K562 (cell line): Measurements from ENCODE around the gene NOL4L. TPM values are rescaled to one million over a fixed set of nuclear protein-coding genes. Genes with fewer than 3 reads are reported as not detected.

ENCODE experiments used
- ATAC-seq: fragments of 200-7000 bp; cut with Tn5 transposase; 3 replicates; pipeline ENCODE4 v1.9.1; 2020; ENCODE audit warnings: moderate library complexity
- BruUV-seq: library from RNA; stranded (reverse); fragments of 400-500 nt; replicated peaks from 2 replicates; lab custom pipeline; 2021; lab: Mats Ljungman, UMichigan
- CTCF ChIA-PET: fragments of 300-600 bp; formaldehyde crosslinking; extraction: SDS; loops from one replicate; lab custom pipeline; 2021; ENCODE audit warnings: low intra/inter-chr PET ratio; lab: Yijun Ruan, JAX
- POLR2A ChIA-PET: fragments of 300-600, 350-650 bp; sonication (Branson Sonifier 250); formaldehyde crosslinking; extraction: SDS; loops from one replicate; lab custom pipeline; 2021; ENCODE audit warnings: antibody characterized with exemption, inconsistent platforms; lab: Yijun Ruan, JAX
- DNase-seq, 4 experiments: peaks; one replicate each; pipeline versions ENCODE4 v3.0.0 to v3.0.0-alpha.2; 2011 to 2018; ENCODE audit warnings: low spot score in 3 of 4, mixed read lengths in 3 of 4; ENCODE audit errors: extremely low read depth in 1 of 4
- FAIRE-seq: peaks from 2 replicates; lab custom pipeline; 2011; peaks lifted over from hg19 to GRCh38; lab: Jason Lieb, UNC
- H2AFZ ChIP-seq: 2 replicates; pipeline ENCODE4 v1.6.0; 2011; ENCODE audit warnings: low read depth, low read length, control low read depth, inconsistent platforms
- H3K27ac ChIP-seq: fragments of 200-600 bp; 3 replicates; pipeline ENCODE4 v1.8.0; 2011; ENCODE audit warnings: low read depth, mild to moderate bottlenecking, control low read depth, inconsistent platforms, low read length, moderate library complexity, mixed read lengths; ENCODE audit errors: extremely low read depth
- H3K27me3 ChIP-seq, 2 experiments: fragments of 300-600 bp in 1 of 2; 2 replicates in 1 of 2; 3 replicates in 1 of 2; pipeline versions ENCODE4 v1.6.0 to v1.8.0; 2011; ENCODE audit warnings: inconsistent platforms in 2 of 2, low read length in 2 of 2, mild to moderate bottlenecking in 1 of 2, mixed read lengths in 1 of 2, moderate library complexity in 1 of 2; ENCODE audit not compliant: control insufficient read depth in 2 of 2, insufficient read depth in 2 of 2
- H3K36me3 ChIP-seq: fragments of 300-600 bp; 3 replicates; pipeline ENCODE4 v1.8.0; 2011; ENCODE audit warnings: mild to moderate bottlenecking, low read length, inconsistent platforms; ENCODE audit not compliant: control insufficient read depth, insufficient read depth
- H3K4me1 ChIP-seq, 2 experiments: fragments of 200-600 bp in 1 of 2; replicated peaks in 1 of 2; 2 replicates in 1 of 2; 3 replicates in 1 of 2; pipeline versions ENCODE4 v1.5.1 to v1.8.0; 2011; ENCODE audit warnings: inconsistent platforms in 2 of 2, low read length in 2 of 2, mild to moderate bottlenecking in 1 of 2, mixed read lengths in 1 of 2, moderate library complexity in 1 of 2; ENCODE audit not compliant: control insufficient read depth in 2 of 2, insufficient read depth in 2 of 2
- H3K4me2 ChIP-seq: 2 replicates; pipeline ENCODE4 v1.6.1; 2011; ENCODE audit warnings: low read length, control low read depth, inconsistent platforms, mixed read lengths; ENCODE audit not compliant: insufficient read depth
- H3K4me3 ChIP-seq: fragments of 200-600 bp; sonication (generic), shearing (Covaris generic); 2 replicates; pipeline ENCODE4 v1.5.1; 2016; ENCODE audit warnings: control low read depth, inconsistent platforms
- H3K79me2 ChIP-seq: fragments of 200-600 bp; 3 replicates; pipeline ENCODE4 v1.8.0; 2011; ENCODE audit warnings: low read length, inconsistent platforms; ENCODE audit not compliant: control insufficient read depth, insufficient read depth
- H3K9ac ChIP-seq, 2 experiments: 2 replicates each; pipeline versions ENCODE4 v1.6.0 to v1.6.1; 2011; ENCODE audit warnings: low read depth in 2 of 2, low read length in 2 of 2, control low read depth in 1 of 2, inconsistent platforms in 1 of 2, mild to moderate bottlenecking in 1 of 2, mixed read lengths in 1 of 2; ENCODE audit not compliant: insufficient read depth in 1 of 2
- H3K9me1 ChIP-seq: one replicate; pipeline ENCODE4 v1.6.0; 2011; ENCODE audit warnings: inconsistent platforms, mild to moderate bottlenecking, low read length, moderate library complexity; ENCODE audit not compliant: control insufficient read depth, insufficient read depth
- H3K9me3 ChIP-seq: replicated peaks from 2 replicates; pipeline ENCODE4 v1.5.1; 2011; ENCODE audit warnings: low read depth, low read length, inconsistent platforms; ENCODE audit not compliant: control insufficient read depth, insufficient read depth
- H4K20me1 ChIP-seq: replicated peaks from 2 replicates; pipeline ENCODE4 v1.6.1; 2011; ENCODE audit warnings: low read length, inconsistent platforms, mixed read lengths; ENCODE audit not compliant: control insufficient read depth, insufficient read depth
- POLR2G ChIP-seq: fragments of 200-400 bp; formaldehyde crosslinking; IDR thresholded peaks from 2 replicates; pipeline ENCODE4 v1.6.1; 2017; ENCODE audit warnings: low read depth, mild to moderate bottlenecking, antibody characterized with exemption, low read length, moderate library complexity
- RAD21 ChIP-seq, 2 experiments: fragments of 250-450 bp in 1 of 2; fragments of 450-650 bp in 1 of 2; sonication (Bioruptor Pico) in 1 of 2; formaldehyde crosslinking in 1 of 2; IDR thresholded peaks in 1 of 2; conservative IDR thresholded peaks in 1 of 2; 2 replicates each; pipeline versions ENCODE4 v1.4.0 to v1.8.0; 2020 to 2022; ENCODE audit warnings: mild to moderate bottlenecking in 2 of 2, moderate library complexity in 1 of 2
- RBFOX2 ChIP-seq: fragments of 200-400 bp; formaldehyde crosslinking; IDR thresholded peaks from 2 replicates; pipeline ENCODE4 v1.6.1; 2017; ENCODE audit warnings: low read depth, mild to moderate bottlenecking, low read length, moderate library complexity
- RBM22 ChIP-seq: fragments of 200-400 bp; formaldehyde crosslinking; IDR thresholded peaks from 2 replicates; pipeline ENCODE4 v1.6.1; 2018; ENCODE audit warnings: low read length, low read depth; ENCODE audit not compliant: poor library complexity, severe bottlenecking
- ZBTB33 ChIP-seq: sonication (generic); formaldehyde crosslinking; IDR thresholded peaks from 2 replicates; pipeline ENCODE4 v1.8.1; 2023; ENCODE audit warnings: mild to moderate bottlenecking, missing genetic modification reagents
- ZNF124 ChIP-seq: sonication (generic); formaldehyde crosslinking; IDR thresholded peaks from 2 replicates; pipeline ENCODE4 v1.8.1; 2022; ENCODE audit warnings: missing genetic modification reagents
- ZNF449 ChIP-seq: fragments of 250-450 bp; sonication (Bioruptor Pico); IDR thresholded peaks from 2 replicates; pipeline ENCODE4 v1.8.0; 2022; ENCODE audit warnings: moderate library complexity, mild to moderate bottlenecking, inconsistent platforms
- WGBS: fragments of 100-300 bp; shearing (Covaris generic); methylation state at CpG from one replicate; pipeline ENCODE4 v1.1.6; 2016; ENCODE audit warnings: low coverage, mixed read lengths; ENCODE audit not compliant: insufficient coverage; ENCODE audit errors: missing lambda C conversion rate; 5-methylcytosine and 5-hydroxymethylcytosine counted together
- in situ Hi-C: fragments of 300-500 bp; cut with MboI; formaldehyde crosslinking; loops from 4 replicates; pipeline ENCODE4 v1.15.0; 2018; ENCODE audit warnings: inconsistent platforms, mixed read lengths
- intact Hi-C: fragments of 100-400 bp; cut with micrococcal nuclease; formaldehyde crosslinking; loops from 2 replicates; pipeline ENCODE4 v1.14.2; 2022
- polyA plus RNA-seq, 8 experiments: library from polyadenylated mRNA; depleted of rRNA in 4 of 8; stranded (reverse) in 5 of 8; unstranded in 3 of 8; fragments of >200 nt; fragmentation: Nextera tagmentation in 2 of 8; fragmentation: Illumina TruSeq in 1 of 8; extraction: Ambion mirVana in 2 of 8; extraction: Trizol in 1 of 8; gene quantifications; 2 replicates each; pipeline versions ENCODE4 v1.2.1 to v1.2.3, GENCODE V29; 2011 to 2014; ENCODE audit warnings: inconsistent platforms in 1 of 8, missing spikeins in 1 of 8
- total RNA-seq, 7 experiments: library from RNA; depleted of rRNA in 6 of 7; stranded (reverse); fragments of >200 nt in 6 of 7; fragmentation: Illumina TruSeq in 2 of 7; extraction: Trizol in 2 of 7; gene quantifications; 2 replicates each; pipeline versions ENCODE4 v1.2.1 to v1.2.3, GENCODE V29; 2011 to 2021; ENCODE audit warnings: low replicate concordance in 1 of 7
- TF ChIP-seq, protein P1 (sequence below), 3 experiments: IDR thresholded peaks in 2 of 3; conservative IDR thresholded peaks in 1 of 3; 2 replicates each; pipeline ENCODE4 v1.5.1; 2011 to 2012; ENCODE audit warnings: low read length in 3 of 3, mild to moderate bottlenecking in 3 of 3, control low read depth in 2 of 3, improper control_type of control experiment in 1 of 3, inconsistent platforms in 1 of 3, low read depth in 1 of 3, mixed read lengths in 1 of 3, moderate library complexity in 1 of 3; ENCODE audit not compliant: insufficient read depth in 2 of 3
- TF ChIP-seq, protein P2 (sequence below): fragments of 450-650 bp; IDR thresholded peaks from 2 replicates; pipeline ENCODE4 v1.6.1; 2017; ENCODE audit warnings: antibody characterized with exemption, mild to moderate bottlenecking

The NOL4L gene
- total and polyA plus RNA-seq, 9 of the 15 experiments (the other 6 are each of a cell fraction or from before 2014, with no cell fraction given) = 5.1 to 36.2 (median 13.6) TPM

DNA sequence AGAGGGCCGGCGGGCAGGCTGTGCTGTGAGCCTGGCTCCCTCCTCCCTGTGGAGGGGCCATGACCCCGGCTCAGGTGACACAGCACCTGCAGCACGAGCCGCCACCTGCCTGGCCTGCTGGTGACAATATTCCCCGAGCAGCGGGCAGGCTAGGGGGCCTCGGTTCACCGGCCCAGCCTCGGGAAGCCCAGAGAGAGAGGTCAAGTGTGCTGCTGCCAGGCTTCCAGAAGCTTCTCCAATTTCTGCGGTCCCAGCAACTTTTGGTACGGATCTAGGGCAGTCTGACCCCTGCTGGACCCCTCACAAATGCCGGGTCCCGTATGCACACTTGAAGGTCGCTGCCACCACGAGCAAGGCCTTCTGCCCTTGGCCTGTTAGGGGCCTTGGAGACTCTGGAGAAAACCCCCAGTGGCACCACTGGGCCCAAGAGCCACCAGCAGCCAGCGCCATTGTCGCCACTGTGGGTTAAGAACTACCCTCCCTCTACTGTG, 38.6 kb upstream of the NOL4L start:
- DNase-seq (no peak), ATAC-seq (no peak), FAIRE-seq (no peak)
- ChIA-PET POLR2A (interaction anchor here (5.6 kb wide), 1 partner anchor 9 kb away, joined by 39 read pairs; no protein-coding TSS in a partner anchor), CTCF (interaction anchor here (0.6 kb wide), 1 partner anchor 52 kb away, joined by 7 read pairs; no protein-coding TSS in a partner anchor)
- Histone ChIP-seq H3K9me3 (no peaks in the 10 kb centered on the region), H3K9ac (peak overlapping the region in 1 of 2 experiments; percentile 80; a peak in 2 of 4 replicates), H2AFZ (no peak overlapping the region), H3K4me2 (no peak overlapping the region), H3K27ac (peak overlapping the region; percentile 12; the same call in 1 of the 3 replicates), H3K27me3 (no peaks in the 10 kb centered on the region), H3K36me3 (peaks cover 72% of the 10 kb centered on the region; the same call in 2 of the 3 replicates), H3K9me1 (no peaks in the 10 kb centered on the region), H3K4me3 (no peak overlapping the region), H4K20me1 (peaks cover 14% of the 10 kb centered on the region; the same call in 1 of the 2 replicates), H3K79me2 (peaks cover 63% of the 10 kb centered on the region), H3K4me1 (peaks cover 43 to 77% of the 10 kb centered on the region in 2 experiments)
- in situ Hi-C loops (no loop called here), intact Hi-C loops (no loop called here)
- no TSS peak for BruUV-seq
- 78% methylated on average over 15 of the region's 18 CpGs for WGBS
- TF ChIP-seq, protein P1, sequence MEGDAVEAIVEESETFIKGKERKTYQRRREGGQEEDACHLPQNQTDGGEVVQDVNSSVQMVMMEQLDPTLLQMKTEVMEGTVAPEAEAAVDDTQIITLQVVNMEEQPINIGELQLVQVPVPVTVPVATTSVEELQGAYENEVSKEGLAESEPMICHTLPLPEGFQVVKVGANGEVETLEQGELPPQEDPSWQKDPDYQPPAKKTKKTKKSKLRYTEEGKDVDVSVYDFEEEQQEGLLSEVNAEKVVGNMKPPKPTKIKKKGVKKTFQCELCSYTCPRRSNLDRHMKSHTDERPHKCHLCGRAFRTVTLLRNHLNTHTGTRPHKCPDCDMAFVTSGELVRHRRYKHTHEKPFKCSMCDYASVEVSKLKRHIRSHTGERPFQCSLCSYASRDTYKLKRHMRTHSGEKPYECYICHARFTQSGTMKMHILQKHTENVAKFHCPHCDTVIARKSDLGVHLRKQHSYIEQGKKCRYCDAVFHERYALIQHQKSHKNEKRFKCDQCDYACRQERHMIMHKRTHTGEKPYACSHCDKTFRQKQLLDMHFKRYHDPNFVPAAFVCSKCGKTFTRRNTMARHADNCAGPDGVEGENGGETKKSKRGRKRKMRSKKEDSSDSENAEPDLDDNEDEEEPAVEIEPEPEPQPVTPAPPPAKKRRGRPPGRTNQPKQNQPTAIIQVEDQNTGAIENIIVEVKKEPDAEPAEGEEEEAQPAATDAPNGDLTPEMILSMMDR (IDR thresholded peaks at IDR 0.05 in 2 of 3, conservative IDR thresholded peaks at IDR 0.05 in 1 of 3; ENCODE audit: insufficient read depth in 2 of 3, low read depth in 1 of 3, low read length in 3 of 3) = peak in 2 of 3 experiments; percentile 21 to 27; a peak in 1 of 6 replicates
- TF ChIP-seq, protein P2, sequence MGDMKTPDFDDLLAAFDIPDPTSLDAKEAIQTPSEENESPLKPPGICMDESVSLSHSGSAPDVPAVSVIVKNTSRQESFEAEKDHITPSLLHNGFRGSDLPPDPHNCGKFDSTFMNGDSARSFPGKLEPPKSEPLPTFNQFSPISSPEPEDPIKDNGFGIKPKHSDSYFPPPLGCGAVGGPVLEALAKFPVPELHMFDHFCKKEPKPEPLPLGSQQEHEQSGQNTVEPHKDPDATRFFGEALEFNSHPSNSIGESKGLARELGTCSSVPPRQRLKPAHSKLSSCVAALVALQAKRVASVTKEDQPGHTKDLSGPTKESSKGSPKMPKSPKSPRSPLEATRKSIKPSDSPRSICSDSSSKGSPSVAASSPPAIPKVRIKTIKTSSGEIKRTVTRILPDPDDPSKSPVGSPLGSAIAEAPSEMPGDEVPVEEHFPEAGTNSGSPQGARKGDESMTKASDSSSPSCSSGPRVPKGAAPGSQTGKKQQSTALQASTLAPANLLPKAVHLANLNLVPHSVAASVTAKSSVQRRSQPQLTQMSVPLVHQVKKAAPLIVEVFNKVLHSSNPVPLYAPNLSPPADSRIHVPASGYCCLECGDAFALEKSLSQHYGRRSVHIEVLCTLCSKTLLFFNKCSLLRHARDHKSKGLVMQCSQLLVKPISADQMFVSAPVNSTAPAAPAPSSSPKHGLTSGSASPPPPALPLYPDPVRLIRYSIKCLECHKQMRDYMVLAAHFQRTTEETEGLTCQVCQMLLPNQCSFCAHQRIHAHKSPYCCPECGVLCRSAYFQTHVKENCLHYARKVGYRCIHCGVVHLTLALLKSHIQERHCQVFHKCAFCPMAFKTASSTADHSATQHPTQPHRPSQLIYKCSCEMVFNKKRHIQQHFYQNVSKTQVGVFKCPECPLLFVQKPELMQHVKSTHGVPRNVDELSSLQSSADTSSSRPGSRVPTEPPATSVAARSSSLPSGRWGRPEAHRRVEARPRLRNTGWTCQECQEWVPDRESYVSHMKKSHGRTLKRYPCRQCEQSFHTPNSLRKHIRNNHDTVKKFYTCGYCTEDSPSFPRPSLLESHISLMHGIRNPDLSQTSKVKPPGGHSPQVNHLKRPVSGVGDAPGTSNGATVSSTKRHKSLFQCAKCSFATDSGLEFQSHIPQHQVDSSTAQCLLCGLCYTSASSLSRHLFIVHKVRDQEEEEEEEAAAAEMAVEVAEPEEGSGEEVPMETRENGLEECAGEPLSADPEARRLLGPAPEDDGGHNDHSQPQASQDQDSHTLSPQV = peak; percentile 48; the same call in 1 of the 2 replicates
- peak; percentile 68 for TF ChIP-seq RBM22
- TF ChIP-seq ZBTB33 (CRISPR knock-in tag) = peak; percentile 87
- TF ChIP-seq ZNF124 (CRISPR knock-in tag) = no peak
- TF ChIP-seq ZNF449 = no peak
- 0 out of 4 replicates have a peak, but pooled peaks of 1 of the 2 experiments have one; percentile 9 for TF ChIP-seq RAD21 (CRISPR knock-in tag; conservative IDR thresholded peaks at IDR 0.05 in 1 of 2, IDR thresholded peaks at IDR 0.05 in 1 of 2)
- peak; percentile 68 for TF ChIP-seq RBFOX2
- TF ChIP-seq POLR2G = peak; percentile 77
